Measurements from ENCODE around the gene GSPT1. TPM values are rescaled to one million over a fixed set of nuclear protein-coding genes. Genes with fewer than 3 reads are reported as not detected.
A peak's percentile ranks its signal among the peaks of the same experiment; 100 is the strongest.

Gene GSPT1
- polyA plus RNA-seq, 1 of the 3 experiments (the other 2 are of a cell fraction) = 41.5 TPM

GRCh38 chr16:11949527-11949926 lies 33.8 kb upstream of the GSPT1 start:
- H3F3A ChIP-seq (replicated peaks; ENCODE audit: insufficient read depth) = no peaks in the 10 kb centered on the region
- no peaks in the 10 kb centered on the region for H3K36me3 ChIP-seq (replicated peaks in 1 of 2; ENCODE audit: control insufficient read depth in 1 of 2, insufficient read depth in 2 of 2, low read length in 1 of 2)
- 0% methylated on average over 3 of the region's 4 CpGs for WGBS (ENCODE audit: low lambda C conversion rate)
- H3K79me2 ChIP-seq (ENCODE audit: insufficient read depth) = no peaks in the 10 kb centered on the region
- no peaks in the 10 kb centered on the region for H3K27me3 ChIP-seq (ENCODE audit: insufficient read depth)
- no peak overlapping the region for H3K4me2 ChIP-seq
- H3K9me3 ChIP-seq = no peaks in the 10 kb centered on the region
- H3K27ac ChIP-seq (ENCODE audit: low read depth in 2 of 2, low read length in 1 of 2) = no peak overlapping the region
- H3K9ac ChIP-seq = no peak overlapping the region
- no peaks in the 10 kb centered on the region for H4K20me1 ChIP-seq (ENCODE audit: insufficient read depth)
- H3K4me1 ChIP-seq (ENCODE audit: control insufficient read depth in 1 of 2, insufficient read depth in 2 of 2, low read depth in 1 of 2, low read length in 1 of 2) = no peaks in the 10 kb centered on the region
- POLR2A ChIA-PET = interaction anchor here (1.2 kb wide), 1 partner anchor 118 kb away, joined by 4 read pairs; no protein-coding TSS in a partner anchor
- no peak overlapping the region for H2AFZ ChIP-seq (ENCODE audit: low read depth)
- DNase-seq = peak; percentile 68
- no peak overlapping the region for H3K4me3 ChIP-seq (ENCODE audit: low read depth in 2 of 2, low read length in 1 of 2)
- H3K9me2 ChIP-seq = no peaks in the 10 kb centered on the region
- CTCF ChIA-PET = interaction anchor here (0.6 to 3.3 kb wide), 10 partner anchors 27 to 132 kb away, joined by 3 to 66 read pairs (median 4); partner anchors contain the start of gene SNX29
- no peak for TF ChIP-seq YY1 (IDR thresholded peaks at IDR 0.05; ENCODE audit: low read depth)
- no peak for TF ChIP-seq TEAD4 (IDR thresholded peaks at IDR 0.05; ENCODE audit: borderline replicate concordance, insufficient read depth)
- TF ChIP-seq RAD21 (IDR thresholded peaks at IDR 0.05; ENCODE audit: low read length) = peak; percentile 86
- TF ChIP-seq SMC3 (IDR thresholded peaks at IDR 0.05; ENCODE audit: low read depth, low read length) = peak; percentile 89
- TF ChIP-seq CTCF (IDR thresholded peaks at IDR 0.05) = peak; percentile 65
- TF ChIP-seq, protein P1, sequence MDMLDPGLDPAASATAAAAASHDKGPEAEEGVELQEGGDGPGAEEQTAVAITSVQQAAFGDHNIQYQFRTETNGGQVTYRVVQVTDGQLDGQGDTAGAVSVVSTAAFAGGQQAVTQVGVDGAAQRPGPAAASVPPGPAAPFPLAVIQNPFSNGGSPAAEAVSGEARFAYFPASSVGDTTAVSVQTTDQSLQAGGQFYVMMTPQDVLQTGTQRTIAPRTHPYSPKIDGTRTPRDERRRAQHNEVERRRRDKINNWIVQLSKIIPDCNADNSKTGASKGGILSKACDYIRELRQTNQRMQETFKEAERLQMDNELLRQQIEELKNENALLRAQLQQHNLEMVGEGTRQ (IDR thresholded peaks at IDR 0.05; ENCODE audit: borderline replicate concordance, low read depth, low read length) = no peak
- no peak for TF ChIP-seq RFX5 (IDR thresholded peaks at IDR 0.05; ENCODE audit: low read length)
- TF ChIP-seq, protein P2, sequence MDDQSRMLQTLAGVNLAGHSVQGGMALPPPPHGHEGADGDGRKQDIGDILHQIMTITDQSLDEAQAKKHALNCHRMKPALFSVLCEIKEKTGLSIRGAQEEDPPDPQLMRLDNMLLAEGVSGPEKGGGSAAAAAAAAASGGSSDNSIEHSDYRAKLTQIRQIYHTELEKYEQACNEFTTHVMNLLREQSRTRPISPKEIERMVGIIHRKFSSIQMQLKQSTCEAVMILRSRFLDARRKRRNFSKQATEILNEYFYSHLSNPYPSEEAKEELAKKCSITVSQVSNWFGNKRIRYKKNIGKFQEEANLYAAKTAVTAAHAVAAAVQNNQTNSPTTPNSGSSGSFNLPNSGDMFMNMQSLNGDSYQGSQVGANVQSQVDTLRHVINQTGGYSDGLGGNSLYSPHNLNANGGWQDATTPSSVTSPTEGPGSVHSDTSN (IDR thresholded peaks at IDR 0.05) = 0 out of 2 replicates have a peak, but pooled peaks have one; percentile 5
- TF ChIP-seq POLR2AphosphoS5 (IDR thresholded peaks at IDR 0.05; ENCODE audit: low read depth, low read length) = no peak

DNA sequence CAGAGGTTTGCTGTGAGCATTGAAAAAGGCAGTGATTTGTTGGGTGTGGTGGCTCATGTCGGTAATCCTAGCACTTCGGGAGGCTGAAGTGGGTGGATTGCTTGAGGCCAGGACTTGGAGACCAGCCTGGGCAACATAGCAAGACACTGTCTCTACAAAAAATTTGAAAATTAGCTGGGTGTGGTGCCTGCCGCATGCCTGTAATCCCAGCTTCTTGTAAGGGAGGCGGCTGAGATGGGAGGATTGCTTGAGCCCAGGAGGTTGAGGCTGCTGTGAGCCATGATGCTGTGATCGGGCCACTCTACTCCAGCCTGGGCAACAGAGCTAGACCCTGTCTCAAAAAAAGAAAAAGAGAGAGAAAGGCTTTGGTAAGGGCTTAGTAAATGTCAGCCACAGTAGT lies 33.1 kb upstream of the GSPT1 start:
- Histone ChIP-seq H3K4me3 (ENCODE audit: low read depth in 2 of 2, low read length in 1 of 2) (no peak overlapping the region), H3K9me3 (no peaks in the 10 kb centered on the region), H3F3A (replicated peaks; ENCODE audit: insufficient read depth) (no peaks in the 10 kb centered on the region), H3K9me2 (no peaks in the 10 kb centered on the region), H3K9ac (no peak overlapping the region), H3K36me3 (replicated peaks in 1 of 2; ENCODE audit: control insufficient read depth in 1 of 2, insufficient read depth in 2 of 2, low read length in 1 of 2) (no peaks in the 10 kb centered on the region), H3K27me3 (ENCODE audit: insufficient read depth) (no peaks in the 10 kb centered on the region), H3K4me1 (ENCODE audit: control insufficient read depth in 1 of 2, insufficient read depth in 2 of 2, low read depth in 1 of 2, low read length in 1 of 2) (no peaks in the 10 kb centered on the region), H3K27ac (ENCODE audit: low read depth in 2 of 2, low read length in 1 of 2) (no peak overlapping the region), H3K4me2 (no peak overlapping the region), H2AFZ (ENCODE audit: low read depth) (no peak overlapping the region), H4K20me1 (ENCODE audit: insufficient read depth) (no peaks in the 10 kb centered on the region), H3K79me2 (ENCODE audit: insufficient read depth) (no peaks in the 10 kb centered on the region)
- TF ChIP-seq GATA2 (CRISPR knock-in tag; IDR thresholded peaks at IDR 0.05) (no peak), FOXJ3 (CRISPR knock-in tag; IDR thresholded peaks at IDR 0.05) (no peak), TCF12 (IDR thresholded peaks at IDR 0.05) (no peak), RAD21 (IDR thresholded peaks at IDR 0.05; ENCODE audit: low read length) (no peak), ELF1 (IDR thresholded peaks at IDR 0.05) (no peak), FOXM1 (IDR thresholded peaks at IDR 0.05; ENCODE audit: low read depth) (no peak), JUND (IDR thresholded peaks at IDR 0.05) (no peak), USF1 (IDR thresholded peaks at IDR 0.05; ENCODE audit: borderline replicate concordance, low read depth) (no peak), EP300 (IDR thresholded peaks at IDR 0.05; ENCODE audit: borderline replicate concordance in 1 of 2, low read depth in 1 of 2, low read length in 1 of 2) (no peak), SIN3A (IDR thresholded peaks at IDR 0.05; ENCODE audit: borderline replicate concordance, low read depth, low read length) (no peak), RFX5 (IDR thresholded peaks at IDR 0.05; ENCODE audit: low read length) (no peak), EZH2phosphoT487 (IDR thresholded peaks at IDR 0.05; ENCODE audit: borderline replicate concordance, low read depth) (no peak), TAF1 (IDR thresholded peaks at IDR 0.05; ENCODE audit: borderline replicate concordance, low read depth, low read length) (no peak), SMC3 (IDR thresholded peaks at IDR 0.05; ENCODE audit: low read depth, low read length) (no peak)
- TF ChIP-seq, protein P3, sequence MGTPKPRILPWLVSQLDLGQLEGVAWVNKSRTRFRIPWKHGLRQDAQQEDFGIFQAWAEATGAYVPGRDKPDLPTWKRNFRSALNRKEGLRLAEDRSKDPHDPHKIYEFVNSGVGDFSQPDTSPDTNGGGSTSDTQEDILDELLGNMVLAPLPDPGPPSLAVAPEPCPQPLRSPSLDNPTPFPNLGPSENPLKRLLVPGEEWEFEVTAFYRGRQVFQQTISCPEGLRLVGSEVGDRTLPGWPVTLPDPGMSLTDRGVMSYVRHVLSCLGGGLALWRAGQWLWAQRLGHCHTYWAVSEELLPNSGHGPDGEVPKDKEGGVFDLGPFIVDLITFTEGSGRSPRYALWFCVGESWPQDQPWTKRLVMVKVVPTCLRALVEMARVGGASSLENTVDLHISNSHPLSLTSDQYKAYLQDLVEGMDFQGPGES (IDR thresholded peaks at IDR 0.05; ENCODE audit: low read depth, low read length) = no peak
- CTCF ChIA-PET = interaction anchor here (0.6 to 3.3 kb wide), 11 partner anchors 28 to 143 kb away, joined by 3 to 66 read pairs (median 4); partner anchors contain the start of gene SNX29
- POLR2A ChIA-PET = interaction anchor here (1.2 kb wide), 1 partner anchor 119 kb away, joined by 4 read pairs; no protein-coding TSS in a partner anchor
- no peak for DNase-seq
- WGBS (ENCODE audit: low lambda C conversion rate) = 89% methylated on average over 5 of the region's 5 CpGs
